HepG2 (cell line): Measurements from ENCODE around the gene DMPK. TPM values are rescaled to one million over a fixed set of nuclear protein-coding genes. Genes with fewer than 3 reads are reported as not detected.
A peak's percentile ranks its signal among the peaks of the same experiment; 100 is the strongest.

Source experiments
- KAT7 ChIP-seq: IDR thresholded peaks from 2 replicates; pipeline ENCODE4 v1.6.1; 2018; ENCODE audit warnings: borderline replicate concordance, missing compliant biosample characterization
- MEIS1 ChIP-seq: sonication (generic); formaldehyde crosslinking; IDR thresholded peaks from 2 replicates; pipeline ENCODE4 v1.9.0; 2021; ENCODE audit warnings: mild to moderate bottlenecking, missing genetic modification reagents, moderate library complexity, borderline replicate concordance
- SRSF9 ChIP-seq: fragments of 200-400 bp; formaldehyde crosslinking; IDR thresholded peaks from 2 replicates; pipeline ENCODE4 v1.6.1; 2018; ENCODE audit warnings: borderline replicate concordance, mild to moderate bottlenecking, low read depth, low read length; ENCODE audit not compliant: insufficient read depth, poor library complexity, severe bottlenecking
- XRCC5 ChIP-seq: fragments of 200-400 bp; formaldehyde crosslinking; optimal IDR thresholded peaks from 2 replicates; pipeline ENCODE3; 2017; ENCODE audit warnings: mild to moderate bottlenecking, low read length
- ZNF263 ChIP-seq: sonication (generic); formaldehyde crosslinking; IDR thresholded peaks from 2 replicates; pipeline ENCODE4 v1.4.0; 2020; ENCODE audit warnings: missing genetic modification reagents
- ZNF605 ChIP-seq: sonication (generic); formaldehyde crosslinking; IDR thresholded peaks from 2 replicates; pipeline ENCODE4 v1.8.0; 2022; ENCODE audit warnings: mild to moderate bottlenecking, missing genetic modification reagents
- ZNF678 ChIP-seq: sonication (generic); formaldehyde crosslinking; IDR thresholded peaks from 2 replicates; pipeline ENCODE4 v1.4.0; 2020; ENCODE audit warnings: mild to moderate bottlenecking, missing genetic modification reagents
- ZNF777 ChIP-seq: sonication (generic); formaldehyde crosslinking; IDR thresholded peaks from 2 replicates; pipeline ENCODE4 v1.4.0; 2020; ENCODE audit warnings: missing genetic modification reagents
- polyA plus RNA-seq, 8 experiments: library from polyadenylated mRNA; depleted of rRNA in 3 of 8; stranded (reverse) in 7 of 8; unstranded in 1 of 8; fragments of >200 nt; fragmentation: Illumina TruSeq in 4 of 8; extraction: Trizol in 4 of 8; gene quantifications; 2 replicates each; pipeline versions ENCODE4 v1.2.1 to v1.2.3, GENCODE V29; 2011 to 2016; ENCODE audit warnings: low read depth in 4 of 8, missing spikeins in 1 of 8, mixed read lengths in 1 of 8; ENCODE audit not compliant: insufficient read depth in 1 of 8
- total RNA-seq, 5 experiments: library from RNA; depleted of rRNA; stranded (reverse); fragments of >200 nt; fragmentation: Illumina TruSeq; extraction: Trizol; gene quantifications; 2 replicates each; pipeline ENCODE4 v1.2.3, GENCODE V29; 2016; ENCODE audit warnings: low read depth in 1 of 5
- TF ChIP-seq, protein P1 (sequence below): IDR thresholded peaks from 2 replicates; pipeline ENCODE4 v1.6.1; 2016
- TF ChIP-seq, protein P2 (sequence below): sonication (generic); formaldehyde crosslinking; IDR thresholded peaks from 2 replicates; pipeline ENCODE4 v1.4.0; 2020; ENCODE audit warnings: missing genetic modification reagents
- TF ChIP-seq, protein P3 (sequence below): sonication (generic); formaldehyde crosslinking; IDR thresholded peaks from 2 replicates; pipeline ENCODE4 v1.5.1; 2020; ENCODE audit warnings: mild to moderate bottlenecking, missing genetic modification reagents, moderate library complexity
- TF ChIP-seq, protein P4 (sequence below): sonication (generic); formaldehyde crosslinking; IDR thresholded peaks from 2 replicates; pipeline ENCODE4 v1.4.0; 2020; ENCODE audit warnings: mild to moderate bottlenecking, missing genetic modification reagents

The DMPK gene
- total and polyA plus RNA-seq, 2 of the 13 experiments (the other 11 are each of a cell fraction or from before 2014, with no cell fraction given), result 5.3 to 8.8 TPM

DNA sequence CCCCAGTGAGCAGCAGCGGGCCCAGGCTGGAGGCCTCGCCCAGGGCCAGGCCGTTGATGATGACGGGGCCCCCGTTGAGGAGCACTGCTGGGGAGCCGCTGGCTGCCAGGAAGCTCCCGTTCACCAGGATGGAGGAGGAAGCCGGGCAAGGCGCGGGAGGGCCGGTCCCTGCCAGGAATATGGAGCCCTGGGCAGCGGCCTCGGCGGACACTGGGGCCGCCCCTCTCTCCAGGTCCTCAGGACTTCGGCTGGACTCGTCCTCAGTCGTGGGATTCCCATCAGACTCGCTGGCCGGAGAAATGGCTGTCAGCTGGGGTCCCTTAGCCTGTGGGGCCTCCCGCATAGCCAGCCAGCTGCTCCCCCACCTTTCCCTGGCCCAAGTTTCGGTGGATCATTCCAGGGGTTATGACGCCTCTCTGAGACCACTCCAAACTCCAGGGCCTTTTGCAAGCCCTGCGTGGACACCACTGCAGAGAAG is 15.4 kb downstream of the DMPK start (continued):
- TF ChIP-seq, protein P1, sequence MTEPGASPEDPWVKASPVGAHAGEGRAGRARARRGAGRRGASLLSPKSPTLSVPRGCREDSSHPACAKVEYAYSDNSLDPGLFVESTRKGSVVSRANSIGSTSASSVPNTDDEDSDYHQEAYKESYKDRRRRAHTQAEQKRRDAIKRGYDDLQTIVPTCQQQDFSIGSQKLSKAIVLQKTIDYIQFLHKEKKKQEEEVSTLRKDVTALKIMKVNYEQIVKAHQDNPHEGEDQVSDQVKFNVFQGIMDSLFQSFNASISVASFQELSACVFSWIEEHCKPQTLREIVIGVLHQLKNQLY (CRISPR knock-in tag), result 0 out of 2 replicates have a peak, but pooled peaks have one; percentile 7
- TF ChIP-seq ZNF678 (CRISPR knock-in tag), result 0 out of 2 replicates have a peak, but pooled peaks have one; percentile 44
- TF ChIP-seq, protein P2, sequence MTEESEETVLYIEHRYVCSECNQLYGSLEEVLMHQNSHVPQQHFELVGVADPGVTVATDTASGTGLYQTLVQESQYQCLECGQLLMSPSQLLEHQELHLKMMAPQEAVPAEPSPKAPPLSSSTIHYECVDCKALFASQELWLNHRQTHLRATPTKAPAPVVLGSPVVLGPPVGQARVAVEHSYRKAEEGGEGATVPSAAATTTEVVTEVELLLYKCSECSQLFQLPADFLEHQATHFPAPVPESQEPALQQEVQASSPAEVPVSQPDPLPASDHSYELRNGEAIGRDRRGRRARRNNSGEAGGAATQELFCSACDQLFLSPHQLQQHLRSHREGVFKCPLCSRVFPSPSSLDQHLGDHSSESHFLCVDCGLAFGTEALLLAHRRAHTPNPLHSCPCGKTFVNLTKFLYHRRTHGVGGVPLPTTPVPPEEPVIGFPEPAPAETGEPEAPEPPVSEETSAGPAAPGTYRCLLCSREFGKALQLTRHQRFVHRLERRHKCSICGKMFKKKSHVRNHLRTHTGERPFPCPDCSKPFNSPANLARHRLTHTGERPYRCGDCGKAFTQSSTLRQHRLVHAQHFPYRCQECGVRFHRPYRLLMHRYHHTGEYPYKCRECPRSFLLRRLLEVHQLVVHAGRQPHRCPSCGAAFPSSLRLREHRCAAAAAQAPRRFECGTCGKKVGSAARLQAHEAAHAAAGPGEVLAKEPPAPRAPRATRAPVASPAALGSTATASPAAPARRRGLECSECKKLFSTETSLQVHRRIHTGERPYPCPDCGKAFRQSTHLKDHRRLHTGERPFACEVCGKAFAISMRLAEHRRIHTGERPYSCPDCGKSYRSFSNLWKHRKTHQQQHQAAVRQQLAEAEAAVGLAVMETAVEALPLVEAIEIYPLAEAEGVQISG, result 0 out of 2 replicates have a peak, but pooled peaks have one; percentile 11
- TF ChIP-seq, protein P3, sequence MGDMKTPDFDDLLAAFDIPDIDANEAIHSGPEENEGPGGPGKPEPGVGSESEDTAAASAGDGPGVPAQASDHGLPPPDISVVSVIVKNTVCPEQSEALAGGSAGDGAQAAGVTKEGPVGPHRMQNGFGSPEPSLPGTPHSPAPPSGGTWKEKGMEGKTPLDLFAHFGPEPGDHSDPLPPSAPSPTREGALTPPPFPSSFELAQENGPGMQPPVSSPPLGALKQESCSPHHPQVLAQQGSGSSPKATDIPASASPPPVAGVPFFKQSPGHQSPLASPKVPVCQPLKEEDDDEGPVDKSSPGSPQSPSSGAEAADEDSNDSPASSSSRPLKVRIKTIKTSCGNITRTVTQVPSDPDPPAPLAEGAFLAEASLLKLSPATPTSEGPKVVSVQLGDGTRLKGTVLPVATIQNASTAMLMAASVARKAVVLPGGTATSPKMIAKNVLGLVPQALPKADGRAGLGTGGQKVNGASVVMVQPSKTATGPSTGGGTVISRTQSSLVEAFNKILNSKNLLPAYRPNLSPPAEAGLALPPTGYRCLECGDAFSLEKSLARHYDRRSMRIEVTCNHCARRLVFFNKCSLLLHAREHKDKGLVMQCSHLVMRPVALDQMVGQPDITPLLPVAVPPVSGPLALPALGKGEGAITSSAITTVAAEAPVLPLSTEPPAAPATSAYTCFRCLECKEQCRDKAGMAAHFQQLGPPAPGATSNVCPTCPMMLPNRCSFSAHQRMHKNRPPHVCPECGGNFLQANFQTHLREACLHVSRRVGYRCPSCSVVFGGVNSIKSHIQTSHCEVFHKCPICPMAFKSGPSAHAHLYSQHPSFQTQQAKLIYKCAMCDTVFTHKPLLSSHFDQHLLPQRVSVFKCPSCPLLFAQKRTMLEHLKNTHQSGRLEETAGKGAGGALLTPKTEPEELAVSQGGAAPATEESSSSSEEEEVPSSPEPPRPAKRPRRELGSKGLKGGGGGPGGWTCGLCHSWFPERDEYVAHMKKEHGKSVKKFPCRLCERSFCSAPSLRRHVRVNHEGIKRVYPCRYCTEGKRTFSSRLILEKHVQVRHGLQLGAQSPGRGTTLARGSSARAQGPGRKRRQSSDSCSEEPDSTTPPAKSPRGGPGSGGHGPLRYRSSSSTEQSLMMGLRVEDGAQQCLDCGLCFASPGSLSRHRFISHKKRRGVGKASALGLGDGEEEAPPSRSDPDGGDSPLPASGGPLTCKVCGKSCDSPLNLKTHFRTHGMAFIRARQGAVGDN (CRISPR knock-in tag), result no peak; the same call in 1 of the 2 replicates
- TF ChIP-seq XRCC5, result peak; percentile 11
- 0 out of 2 replicates have a peak, but pooled peaks have one; percentile 22 for TF ChIP-seq ZNF605 (CRISPR knock-in tag)
- TF ChIP-seq MEIS1 (CRISPR knock-in tag), result 0 out of 2 replicates have a peak, but pooled peaks have one; percentile 31
- no peak for TF ChIP-seq SRSF9
- TF ChIP-seq ZNF263 (CRISPR knock-in tag), result peak; percentile 68
- 0 out of 2 replicates have a peak, but pooled peaks have one; percentile 8 for TF ChIP-seq ZNF777 (CRISPR knock-in tag)
- TF ChIP-seq, protein P4, sequence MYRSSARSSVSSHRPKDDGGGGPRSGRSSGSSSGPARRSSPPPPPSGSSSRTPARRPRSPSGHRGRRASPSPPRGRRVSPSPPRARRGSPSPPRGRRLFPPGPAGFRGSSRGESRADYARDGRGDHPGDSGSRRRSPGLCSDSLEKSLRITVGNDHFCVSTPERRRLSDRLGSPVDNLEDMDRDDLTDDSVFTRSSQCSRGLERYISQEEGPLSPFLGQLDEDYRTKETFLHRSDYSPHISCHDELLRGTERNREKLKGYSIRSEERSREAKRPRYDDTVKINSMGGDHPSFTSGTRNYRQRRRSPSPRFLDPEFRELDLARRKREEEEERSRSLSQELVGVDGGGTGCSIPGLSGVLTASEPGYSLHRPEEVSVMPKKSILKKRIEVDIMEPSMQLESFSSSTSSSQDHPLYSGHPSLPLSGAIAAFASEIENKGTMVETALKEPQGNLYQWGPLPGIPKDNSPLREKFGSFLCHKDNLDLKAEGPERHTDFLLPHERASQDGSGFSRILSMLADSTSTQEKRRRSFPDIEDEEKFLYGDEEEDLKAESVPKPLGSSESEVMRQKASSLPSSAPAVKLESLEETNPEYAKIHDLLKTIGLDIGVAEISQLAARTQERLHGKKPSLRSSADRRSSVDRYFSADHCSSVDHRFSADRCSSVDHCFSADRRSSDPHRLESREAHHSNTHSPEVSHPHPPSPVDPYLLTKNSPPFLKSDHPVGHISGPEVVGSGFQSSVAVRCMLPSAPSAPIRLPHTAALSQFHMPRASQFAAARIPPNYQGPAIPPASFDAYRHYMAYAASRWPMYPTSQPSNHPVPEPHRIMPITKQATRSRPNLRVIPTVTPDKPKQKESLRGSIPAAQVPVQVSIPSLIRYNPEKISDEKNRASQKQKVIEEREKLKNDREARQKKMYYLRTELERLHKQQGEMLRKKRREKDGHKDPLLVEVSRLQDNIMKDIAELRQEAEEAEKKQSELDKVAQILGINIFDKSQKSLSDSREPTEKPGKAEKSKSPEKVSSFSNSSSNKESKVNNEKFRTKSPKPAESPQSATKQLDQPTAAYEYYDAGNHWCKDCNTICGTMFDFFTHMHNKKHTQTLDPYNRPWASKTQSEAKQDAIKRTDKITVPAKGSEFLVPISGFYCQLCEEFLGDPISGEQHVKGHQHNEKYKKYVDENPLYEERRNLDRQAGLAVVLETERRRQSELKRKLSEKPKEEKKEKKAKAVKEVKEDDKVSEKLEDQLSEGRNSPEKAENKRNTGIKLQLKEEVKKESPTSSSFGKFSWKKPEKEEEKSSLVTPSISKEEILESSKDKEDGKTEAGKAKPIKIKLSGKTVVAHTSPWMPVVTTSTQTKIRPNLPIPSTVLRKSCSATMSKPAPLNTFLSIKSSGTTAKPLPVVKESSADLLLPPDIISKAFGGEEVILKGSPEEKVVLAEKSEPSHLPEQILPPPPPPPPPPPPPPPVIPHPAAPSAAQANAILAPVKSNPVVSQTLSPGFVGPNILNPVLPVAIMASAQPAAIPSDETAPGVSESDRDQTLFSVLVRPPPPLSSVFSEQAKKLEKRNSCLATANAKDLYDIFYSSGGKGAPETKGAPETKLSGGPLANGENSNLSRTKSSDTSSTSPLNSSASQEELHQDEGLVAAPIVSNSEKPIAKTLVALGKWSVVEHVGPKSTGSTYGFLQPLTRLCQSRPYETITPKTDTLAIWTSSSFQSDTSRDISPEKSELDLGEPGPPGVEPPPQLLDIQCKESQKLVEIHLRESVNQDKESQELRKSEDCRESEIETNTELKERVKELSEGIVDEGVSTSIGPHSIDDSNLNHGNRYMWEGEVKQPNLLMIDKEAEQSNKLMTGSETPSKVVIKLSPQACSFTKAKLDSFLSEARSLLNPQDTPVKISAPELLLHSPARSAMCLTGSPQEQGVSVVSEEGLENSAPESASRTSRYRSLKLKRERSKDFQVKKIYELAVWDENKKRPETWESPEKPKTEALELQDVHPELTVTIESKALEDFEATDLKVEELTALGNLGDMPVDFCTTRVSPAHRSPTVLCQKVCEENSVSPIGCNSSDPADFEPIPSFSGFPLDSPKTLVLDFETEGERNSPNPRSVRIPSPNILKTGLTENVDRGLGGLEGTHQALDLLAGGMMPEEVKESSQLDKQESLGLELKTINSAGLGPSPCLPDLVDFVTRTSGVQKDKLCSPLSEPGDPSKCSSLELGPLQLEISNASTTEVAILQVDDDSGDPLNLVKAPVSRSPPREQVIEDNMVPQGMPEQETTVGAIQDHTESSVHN, result 0 out of 2 replicates have a peak, but pooled peaks have one; percentile 26
- no peak for TF ChIP-seq KAT7
